ENCODE results near the gene CCZ1. TPM values are rescaled to one million over a fixed set of nuclear protein-coding genes. Genes with fewer than 3 reads are reported as not detected.
"Not testable (repeated sequence)": the region's sequence is repeated elsewhere in the genome, so short reads cannot be mapped to it uniquely, and the experiment has no call there.

The CCZ1 gene
- total RNA-seq, 6 donors from 2014 or later: 21.3 to 68.2 (median 48.9) TPM

DNA sequence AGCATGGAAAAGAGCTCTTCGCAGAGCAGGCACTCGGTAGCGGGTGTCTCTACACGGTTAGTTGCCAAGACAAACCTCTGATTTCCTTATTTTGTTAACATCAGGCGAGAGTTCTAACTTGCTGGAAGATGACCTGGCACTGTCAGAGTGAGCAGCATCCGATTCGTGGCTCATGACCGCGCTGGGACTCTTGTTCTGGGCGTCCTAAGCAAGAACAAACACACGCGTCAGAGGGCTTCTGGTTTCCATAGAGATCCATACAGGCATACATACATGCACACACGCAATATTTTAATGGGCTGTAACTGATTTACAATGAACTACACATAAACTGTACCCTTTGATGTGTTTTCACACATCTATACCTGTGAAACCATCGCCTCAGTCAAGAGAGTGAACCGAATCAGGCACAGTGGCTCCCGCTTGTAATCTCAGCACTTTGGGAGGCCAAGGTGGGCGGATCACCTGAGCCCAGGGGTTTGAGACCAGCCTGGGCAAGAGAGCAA lies 36.5 kb downstream of the CCZ1 start:
- H3K27me3 ChIP-seq; ATAC-seq (ENCODE audit: low FRiP score in 2 of 2): not testable (repeated sequence)
- no CpG with 5 or more reads among the region's 17 CpGs for WGBS, 2 donors

DNA sequence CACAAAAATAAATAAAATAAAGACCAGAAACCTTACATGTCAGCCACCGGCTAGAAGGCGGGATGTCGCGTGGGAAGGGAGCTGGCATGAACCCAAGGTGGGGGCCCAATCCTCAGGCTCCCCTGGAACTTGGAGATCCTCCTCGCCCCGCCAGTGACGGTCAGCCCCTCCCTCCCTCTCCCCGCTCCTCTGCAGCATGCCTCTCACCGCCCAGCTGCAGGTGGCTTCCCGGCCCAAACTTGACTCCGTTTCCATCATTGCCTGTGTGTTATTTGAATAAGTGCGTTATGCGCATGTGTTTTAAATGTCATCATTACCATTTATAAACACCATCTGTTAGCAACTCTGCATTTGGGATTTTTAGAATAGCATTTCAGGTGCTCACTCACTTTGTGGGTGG lies 64.7 kb downstream of the CCZ1 start:
- not testable (repeated sequence) for H3K36me3 ChIP-seq; H3K27me3 ChIP-seq; H3K4me1 ChIP-seq; ATAC-seq (ENCODE audit: low FRiP score in 2 of 2); H3K4me3 ChIP-seq; H3K27ac ChIP-seq; H3K9me3 ChIP-seq; DNase-seq
- no CpG with 5 or more reads among the region's 13 CpGs for WGBS, 2 donors

More for the DNA sequence above, 36.5 kb downstream of the CCZ1 start:
- DNase-seq, H3K27ac ChIP-seq, H3K9me3 ChIP-seq, H3K4me3 ChIP-seq, H3K4me1 ChIP-seq, H3K36me3 ChIP-seq: not testable (repeated sequence)

DNA sequence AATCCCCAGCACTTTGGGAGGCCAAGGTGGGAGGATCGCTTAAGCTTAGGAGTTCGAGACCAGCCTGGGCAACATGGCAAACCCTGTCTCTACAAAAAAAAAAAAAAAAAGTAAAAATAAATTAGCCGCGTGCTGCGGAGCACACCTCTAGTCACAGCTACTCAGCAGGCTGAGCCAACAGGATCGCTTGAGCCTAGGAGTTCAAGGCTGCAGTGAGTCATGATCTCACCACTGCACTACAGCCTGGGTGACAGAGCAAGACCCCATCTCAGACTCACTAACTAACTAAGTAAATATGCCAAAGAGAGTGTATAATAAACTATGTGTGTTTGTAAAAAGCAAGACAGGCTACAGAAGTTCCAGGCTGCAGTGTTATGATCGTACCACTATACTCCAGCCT lies 65.3 kb downstream of the CCZ1 start:
- H3K4me3 ChIP-seq; H3K36me3 ChIP-seq; DNase-seq; ATAC-seq (ENCODE audit: low FRiP score in 2 of 2); H3K27me3 ChIP-seq; H3K9me3 ChIP-seq; H3K27ac ChIP-seq; H3K4me1 ChIP-seq: not testable (repeated sequence)
- 87 to 88% methylated on average over 3 to 4 of the region's 7 CpGs for WGBS, 2 donors

DNA sequence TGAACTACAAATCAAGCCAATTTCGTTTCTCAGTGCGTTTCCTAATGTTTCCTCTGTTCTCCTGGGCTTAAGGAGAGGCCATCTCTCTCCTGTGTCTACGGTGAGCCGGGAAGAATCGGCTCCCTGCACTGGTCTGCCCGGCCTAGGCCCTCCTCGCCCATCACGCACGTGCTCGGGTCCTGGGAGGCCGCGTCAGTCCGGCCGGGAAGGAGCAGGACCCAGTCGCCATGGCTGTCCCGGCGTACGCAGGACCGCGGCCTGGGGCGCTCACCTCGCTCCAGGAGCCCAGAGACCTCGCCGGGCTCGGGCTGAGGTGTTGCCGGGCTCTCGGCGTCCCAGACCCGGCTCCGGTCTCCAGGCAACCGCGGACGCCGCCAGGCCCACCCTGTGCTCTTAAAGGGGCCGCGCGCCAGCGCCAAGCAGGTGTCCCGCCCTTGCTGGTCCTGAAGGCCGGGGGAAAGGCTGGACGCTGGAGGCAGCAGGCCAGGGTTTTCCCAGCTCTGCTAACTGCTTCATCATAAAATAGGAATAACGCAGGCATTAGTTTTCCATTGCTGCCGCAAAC lies 71.9 kb downstream of the CCZ1 start, which contains the start of gene RSPH10B:
Gene RSPH10B (minus strand): TSS at position 343 of the 565 bp plus-strand sequence. CDS start 3,573 bp downstream, outside the sequence.
- not testable (repeated sequence) for DNase-seq, H3K9me3 ChIP-seq, H3K4me3 ChIP-seq, H3K27ac ChIP-seq, H3K27me3 ChIP-seq, H3K4me1 ChIP-seq, H3K36me3 ChIP-seq
- 20% methylated on average over 1 of the region's 43 CpGs; no CpG with 5 or more reads in 1 of the 2 donors for WGBS, 2 donors
- ATAC-seq (ENCODE audit: low FRiP score in 2 of 2): peak in 1 of 2 donors; percentile 61

DNA sequence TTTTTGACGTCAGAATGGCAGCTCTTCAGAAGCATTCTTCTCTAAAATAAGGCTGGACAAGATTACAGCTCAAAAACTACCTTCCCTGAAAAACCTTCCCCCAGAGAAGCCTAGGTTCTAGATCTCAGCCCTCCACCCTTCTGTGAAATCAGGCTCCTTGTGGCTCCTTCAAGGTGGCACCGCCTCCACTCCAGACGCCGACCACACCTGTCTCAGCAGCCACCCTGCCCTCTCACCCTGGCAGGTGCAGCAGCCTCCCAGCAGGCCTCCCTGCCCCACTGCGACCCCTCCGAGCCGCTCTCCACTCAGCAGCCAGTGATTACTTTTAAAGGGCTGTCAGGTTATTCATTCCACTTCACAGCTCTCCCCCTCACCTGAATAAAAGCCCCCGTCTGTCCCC lies 75.0 kb downstream of the CCZ1 start:
- not testable (repeated sequence) for H3K4me1 ChIP-seq; ATAC-seq (ENCODE audit: low FRiP score in 2 of 2); H3K27ac ChIP-seq; H3K9me3 ChIP-seq; H3K27me3 ChIP-seq; DNase-seq; H3K4me3 ChIP-seq
- H3K36me3 ChIP-seq: peaks cover 0 to 14% (median 3%) of the 10 kb centered on the region in 4 donors
- WGBS, 2 donors: no CpG with 5 or more reads among the region's 8 CpGs

Small RNA genes within 50 kb of the gene (small RNA-seq; reads per million reads assigned to genes)
- gene RN7SL556P: 0 reads per million in 4 donors

Other genes with a start within 250 kb of the CCZ1 start
- gene RNF216, start 117.1 kb upstream of the CCZ1 start, total RNA-seq: 10 to 100 TPM; 27.0 to 58.7 (median 37.3) TPM
- not detected for gene OCM, start 17.9 kb upstream of the CCZ1 start, total RNA-seq
- gene RSPH10B, start 72.0 kb downstream of the CCZ1 start, total RNA-seq: 10 to 100 TPM in 2 of 6 donors, 1 to 10 TPM in 3, under 1 TPM in 1; 0.20 to 20.5 (median 4.4) TPM
- 10 to 100 TPM in 3 of 6 donors, 1 to 10 TPM in 3; 5.1 to 15.7 (median 9.7) TPM for gene PMS2, start 110.3 kb downstream of the CCZ1 start, total RNA-seq
- 10 to 100 TPM in 5 of 6 donors, 1 to 10 TPM in 1; 8.4 to 58.1 (median 25.3) TPM for gene AIMP2, start 110.5 kb downstream of the CCZ1 start, total RNA-seq
- gene ANKRD61, start 132.6 kb downstream of the CCZ1 start, total RNA-seq: under 1 TPM in 1 of 6 donors, not detected in 5; 0.46 TPM
- 100 to 1,000 TPM in 3 of 6 donors, 10 to 100 TPM in 3; 76.5 to 283 (median 123) TPM for gene EIF2AK1, start 160.4 kb downstream of the CCZ1 start, total RNA-seq
- gene USP42, start 206.2 kb downstream of the CCZ1 start, total RNA-seq: 10 to 100 TPM in 3 of 6 donors, 1 to 10 TPM in 3; 8.3 to 19.9 (median 11.6) TPM